Measurements from ENCODE around the gene REPIN1.

REPIN1 gene

DNA sequence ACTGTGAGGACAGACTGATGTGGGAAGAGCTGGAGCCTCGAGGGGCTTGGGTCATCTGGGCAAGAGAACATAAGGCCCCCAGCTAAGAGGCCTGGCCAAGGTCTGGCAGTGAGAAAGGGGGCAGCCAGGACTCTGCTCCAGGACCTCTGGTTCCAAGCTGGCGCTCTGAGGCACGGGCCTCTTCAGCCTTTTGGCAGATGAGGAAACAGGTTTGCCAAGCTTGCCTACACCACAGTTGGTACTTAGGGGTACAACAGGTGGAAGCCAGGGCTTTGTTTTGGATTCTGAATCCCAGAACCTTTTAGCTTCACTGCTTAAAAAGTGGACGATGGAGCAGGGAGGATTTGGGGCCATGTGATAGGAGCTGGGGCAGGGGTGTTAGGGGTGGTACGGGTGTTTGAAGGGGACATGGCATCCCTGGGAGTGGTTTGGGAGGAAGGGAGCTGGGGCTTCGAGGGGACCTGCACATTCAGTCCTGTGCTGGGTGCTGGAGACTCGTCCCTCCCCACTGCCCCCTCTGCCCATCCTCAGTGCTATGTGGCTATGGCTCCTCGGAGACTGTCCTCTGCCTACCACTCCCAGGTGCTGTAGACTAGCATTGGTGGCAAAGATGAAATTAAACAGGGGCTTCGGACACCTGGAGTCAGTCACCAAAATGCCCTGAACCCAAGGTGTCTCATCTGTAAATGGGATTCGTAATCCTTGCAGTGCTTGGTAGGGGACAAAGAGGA, 40.8 kb downstream of the REPIN1 start (continued):
- TF ChIP-seq ZNF248 (tag by site-specific recombination; IDR thresholded peaks at IDR 0.05) (no peak), ZNF223 (tag by site-specific recombination; IDR thresholded peaks at IDR 0.05) (no peak), ZNF10 (tag by site-specific recombination; IDR thresholded peaks at IDR 0.05) (no peak)
- TF ChIP-seq, protein P1, sequence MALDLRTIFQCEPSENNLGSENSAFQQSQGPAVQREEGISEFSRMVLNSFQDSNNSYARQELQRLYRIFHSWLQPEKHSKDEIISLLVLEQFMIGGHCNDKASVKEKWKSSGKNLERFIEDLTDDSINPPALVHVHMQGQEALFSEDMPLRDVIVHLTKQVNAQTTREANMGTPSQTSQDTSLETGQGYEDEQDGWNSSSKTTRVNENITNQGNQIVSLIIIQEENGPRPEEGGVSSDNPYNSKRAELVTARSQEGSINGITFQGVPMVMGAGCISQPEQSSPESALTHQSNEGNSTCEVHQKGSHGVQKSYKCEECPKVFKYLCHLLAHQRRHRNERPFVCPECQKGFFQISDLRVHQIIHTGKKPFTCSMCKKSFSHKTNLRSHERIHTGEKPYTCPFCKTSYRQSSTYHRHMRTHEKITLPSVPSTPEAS (tag by site-specific recombination; IDR thresholded peaks at IDR 0.05): no peak

DNA sequence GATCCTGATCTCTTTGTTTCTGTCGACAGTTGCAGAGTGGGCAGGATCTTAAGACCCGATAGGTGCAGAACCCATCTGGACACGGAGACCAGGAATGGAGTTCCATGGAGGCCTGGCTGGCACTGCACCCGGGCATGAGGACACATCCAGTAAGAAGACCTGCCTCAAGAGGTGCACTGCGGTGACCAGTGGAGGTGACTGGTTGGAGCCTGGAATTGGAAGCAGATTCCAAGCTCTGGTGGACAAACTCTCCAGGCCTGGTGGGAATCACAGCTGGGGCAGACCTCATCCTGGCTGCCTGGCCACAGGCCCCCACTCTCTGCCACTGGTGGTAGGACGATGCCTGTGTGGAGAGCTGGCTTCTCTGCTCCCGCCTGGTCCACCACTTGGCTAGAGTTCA, 41.5 kb downstream of the REPIN1 start:
- no peaks in the 10 kb centered on the region for H3K36me3 ChIP-seq (ENCODE audit: control insufficient read depth in 2 of 2, insufficient read depth in 1 of 2, low read length in 2 of 2)
- TF ChIP-seq, protein P2, sequence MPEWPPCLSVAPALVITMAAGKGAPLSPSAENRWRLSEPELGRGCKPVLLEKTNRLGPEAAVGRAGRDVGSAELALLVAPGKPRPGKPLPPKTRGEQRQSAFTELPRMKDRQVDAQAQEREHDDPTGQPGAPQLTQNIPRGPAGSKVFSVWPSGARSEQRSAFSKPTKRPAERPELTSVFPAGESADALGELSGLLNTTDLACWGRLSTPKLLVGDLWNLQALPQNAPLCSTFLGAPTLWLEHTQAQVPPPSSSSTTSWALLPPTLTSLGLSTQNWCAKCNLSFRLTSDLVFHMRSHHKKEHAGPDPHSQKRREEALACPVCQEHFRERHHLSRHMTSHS (tag by site-specific recombination; IDR thresholded peaks at IDR 0.05): no peak
- no peak for TF ChIP-seq ZBTB20 (tag by site-specific recombination; IDR thresholded peaks at IDR 0.05)
- TF ChIP-seq ZNF747 (tag by site-specific recombination; IDR thresholded peaks at IDR 0.05): no peak
- TF ChIP-seq ZNF623 (tag by site-specific recombination; IDR thresholded peaks at IDR 0.05): no peak
- no peak for TF ChIP-seq BCL11B (tag by site-specific recombination; IDR thresholded peaks at IDR 0.05; ENCODE audit: low read depth)
- no peak for TF ChIP-seq ZNF140 (tag by site-specific recombination; IDR thresholded peaks at IDR 0.05)
- TF ChIP-seq, protein P3, sequence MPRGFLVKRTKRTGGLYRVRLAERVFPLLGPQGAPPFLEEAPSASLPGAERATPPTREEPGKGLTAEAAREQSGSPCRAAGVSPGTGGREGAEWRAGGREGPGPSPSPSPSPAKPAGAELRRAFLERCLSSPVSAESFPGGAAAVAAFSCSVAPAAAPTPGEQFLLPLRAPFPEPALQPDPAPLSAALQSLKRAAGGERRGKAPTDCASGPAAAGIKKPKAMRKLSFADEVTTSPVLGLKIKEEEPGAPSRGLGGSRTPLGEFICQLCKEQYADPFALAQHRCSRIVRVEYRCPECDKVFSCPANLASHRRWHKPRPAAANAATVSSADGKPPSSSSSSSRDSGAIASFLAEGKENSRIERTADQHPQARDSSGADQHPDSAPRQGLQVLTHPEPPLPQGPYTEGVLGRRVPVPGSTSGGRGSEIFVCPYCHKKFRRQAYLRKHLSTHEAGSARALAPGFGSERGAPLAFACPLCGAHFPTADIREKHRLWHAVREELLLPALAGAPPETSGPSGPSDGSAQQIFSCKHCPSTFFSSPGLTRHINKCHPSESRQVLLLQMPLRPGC (tag by site-specific recombination; IDR thresholded peaks at IDR 0.05): no peak
- no peak for TF ChIP-seq ZNF48 (tag by site-specific recombination; IDR thresholded peaks at IDR 0.05)
- no peak for TF ChIP-seq ZNF121 (tag by site-specific recombination; IDR thresholded peaks at IDR 0.05)
- no peak for TF ChIP-seq ZNF350 (tag by site-specific recombination; IDR thresholded peaks at IDR 0.05)
- no peak for TF ChIP-seq ZNF214 (tag by site-specific recombination; IDR thresholded peaks at IDR 0.05; ENCODE audit: borderline replicate concordance)
- TF ChIP-seq ZNF391 (tag by site-specific recombination; IDR thresholded peaks at IDR 0.05; ENCODE audit: borderline replicate concordance, low read depth): no peak
- no peak for TF ChIP-seq ZNF837 (tag by site-specific recombination; IDR thresholded peaks at IDR 0.05)
- no peak for TF ChIP-seq TRIM28 (IDR thresholded peaks at IDR 0.05; ENCODE audit: borderline replicate concordance, low read length)
- TF ChIP-seq SP3 (tag by site-specific recombination; IDR thresholded peaks at IDR 0.05): no peak
- TF ChIP-seq ZBTB1 (tag by site-specific recombination; IDR thresholded peaks at IDR 0.05): no peak
- no peak overlapping the region for H3K27ac ChIP-seq (ENCODE audit: extremely low read depth, low read depth, low read length)
- ChIA-PET POLR2A (interaction anchor here (0.6 to 1.8 kb wide), 2 partner anchors 41 to 112 kb away, joined by 3 to 5 read pairs; partner anchors contain the start of gene REPIN1), CTCF (interaction anchor here (0.8 to 1.4 kb wide), 2 partner anchors 9 to 39 kb away, joined by 3 read pairs; no protein-coding TSS in a partner anchor)
- H3K4me1 ChIP-seq (ENCODE audit: control insufficient read depth, insufficient read depth, low read length): no peaks in the 10 kb centered on the region
- H3K4me3 ChIP-seq (ENCODE audit: low read depth, low read length): no peak overlapping the region
- no peaks in the 10 kb centered on the region for H3K9me3 ChIP-seq (ENCODE audit: control insufficient read depth, insufficient read depth, low read depth, low read length)

DNA sequence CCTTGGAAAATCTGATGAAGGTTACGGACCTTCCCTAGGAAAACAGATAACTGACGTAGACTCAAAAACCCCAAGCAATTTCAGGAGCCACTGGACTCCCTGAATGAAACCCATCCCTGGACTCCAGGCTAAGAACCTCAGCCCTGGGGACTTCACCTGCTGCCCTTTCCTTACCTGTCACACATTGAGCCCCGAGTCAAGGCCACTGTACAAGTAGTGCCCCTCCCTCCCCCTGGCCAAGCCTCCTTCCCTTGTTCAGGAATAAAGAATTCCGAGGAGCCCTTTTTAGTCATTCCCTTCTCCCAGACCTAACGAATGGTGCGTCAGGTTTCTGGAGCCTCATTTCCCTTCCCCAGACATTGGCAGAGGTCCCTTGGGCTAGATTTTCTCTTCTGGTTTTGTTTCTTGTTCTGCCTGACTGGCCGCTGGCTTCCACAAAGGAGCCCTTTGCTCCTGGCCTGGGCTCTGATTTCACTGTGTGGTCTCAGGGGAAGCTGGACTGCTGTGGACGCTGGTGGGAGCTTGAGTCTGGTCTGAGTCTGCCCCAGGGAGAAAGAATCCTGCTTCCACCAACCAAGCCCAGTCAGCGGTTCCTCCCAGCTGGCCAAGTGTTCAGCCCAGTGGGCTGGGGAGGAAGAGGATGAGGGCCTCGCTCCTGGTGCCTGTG, 42.2 kb downstream of the REPIN1 start:
- no peak overlapping the region for H3K27ac ChIP-seq (ENCODE audit: extremely low read depth, low read depth, low read length)
- no peaks in the 10 kb centered on the region for H3K9me3 ChIP-seq (ENCODE audit: control insufficient read depth, insufficient read depth, low read depth, low read length)
- no peaks in the 10 kb centered on the region for H3K36me3 ChIP-seq (ENCODE audit: control insufficient read depth in 2 of 2, insufficient read depth in 1 of 2, low read length in 2 of 2)
- CTCF ChIA-PET: interaction anchor here (1.4 kb wide), 1 partner anchor 38 kb away, joined by 3 read pairs; no protein-coding TSS in a partner anchor
- H3K4me1 ChIP-seq (ENCODE audit: control insufficient read depth, insufficient read depth, low read length): no peaks in the 10 kb centered on the region
- POLR2A ChIA-PET: interaction anchor here (0.6 kb wide), 1 partner anchor 112 kb away, joined by 3 read pairs; no protein-coding TSS in a partner anchor
- H3K4me3 ChIP-seq (ENCODE audit: low read depth, low read length): no peak overlapping the region
- TF ChIP-seq ZNF354C (tag by site-specific recombination; IDR thresholded peaks at IDR 0.05; ENCODE audit: borderline replicate concordance, low read depth) (no peak), MZF1 (tag by site-specific recombination; IDR thresholded peaks at IDR 0.05; ENCODE audit: borderline replicate concordance) (no peak), ZNF155 (tag by site-specific recombination; IDR thresholded peaks at IDR 0.05) (no peak), ZFP69B (tag by site-specific recombination; IDR thresholded peaks at IDR 0.05) (no peak), YY1 (tag by site-specific recombination; IDR thresholded peaks at IDR 0.05) (no peak), GLI4 (tag by site-specific recombination; IDR thresholded peaks at IDR 0.05) (no peak)
- TF ChIP-seq, protein P4, sequence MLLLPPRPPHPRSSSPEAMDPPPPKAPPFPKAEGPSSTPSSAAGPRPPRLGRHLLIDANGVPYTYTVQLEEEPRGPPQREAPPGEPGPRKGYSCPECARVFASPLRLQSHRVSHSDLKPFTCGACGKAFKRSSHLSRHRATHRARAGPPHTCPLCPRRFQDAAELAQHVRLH (tag by site-specific recombination; IDR thresholded peaks at IDR 0.05): no peak
- TF ChIP-seq, protein P5, sequence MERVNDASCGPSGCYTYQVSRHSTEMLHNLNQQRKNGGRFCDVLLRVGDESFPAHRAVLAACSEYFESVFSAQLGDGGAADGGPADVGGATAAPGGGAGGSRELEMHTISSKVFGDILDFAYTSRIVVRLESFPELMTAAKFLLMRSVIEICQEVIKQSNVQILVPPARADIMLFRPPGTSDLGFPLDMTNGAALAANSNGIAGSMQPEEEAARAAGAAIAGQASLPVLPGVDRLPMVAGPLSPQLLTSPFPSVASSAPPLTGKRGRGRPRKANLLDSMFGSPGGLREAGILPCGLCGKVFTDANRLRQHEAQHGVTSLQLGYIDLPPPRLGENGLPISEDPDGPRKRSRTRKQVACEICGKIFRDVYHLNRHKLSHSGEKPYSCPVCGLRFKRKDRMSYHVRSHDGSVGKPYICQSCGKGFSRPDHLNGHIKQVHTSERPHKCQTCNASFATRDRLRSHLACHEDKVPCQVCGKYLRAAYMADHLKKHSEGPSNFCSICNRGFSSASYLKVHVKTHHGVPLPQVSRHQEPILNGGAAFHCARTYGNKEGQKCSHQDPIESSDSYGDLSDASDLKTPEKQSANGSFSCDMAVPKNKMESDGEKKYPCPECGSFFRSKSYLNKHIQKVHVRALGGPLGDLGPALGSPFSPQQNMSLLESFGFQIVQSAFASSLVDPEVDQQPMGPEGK (tag by site-specific recombination; IDR thresholded peaks at IDR 0.05): no peak
